ENCODE measurements around the gene TATDN3.
A peak's percentile ranks its signal among the peaks of the same experiment; 100 is the strongest.

TATDN3 gene, protein sequence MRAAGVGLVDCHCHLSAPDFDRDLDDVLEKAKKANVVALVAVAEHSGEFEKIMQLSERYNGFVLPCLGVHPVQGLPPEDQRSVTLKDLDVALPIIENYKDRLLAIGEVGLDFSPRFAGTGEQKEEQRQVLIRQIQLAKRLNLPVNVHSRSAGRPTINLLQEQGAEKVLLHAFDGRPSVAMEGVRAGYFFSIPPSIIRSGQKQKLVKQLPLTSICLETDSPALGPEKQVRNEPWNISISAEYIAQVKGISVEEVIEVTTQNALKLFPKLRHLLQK

GRCh38 chr1:212791676-212792395, at the start of gene TATDN3, which contains the start of gene NSL1:
TSS of gene TATDN3 (plus strand) at chr1:212791894. CDS start at chr1:212791922, 28 bp downstream.
TSS of gene NSL1 (minus strand) at chr1:212791777. CDS start at chr1:212791763, 14 bp downstream.
- peaks cover 55% of the 10 kb centered on the region for H3K4me1 ChIP-seq (ENCODE audit: insufficient read depth, low read length)

GRCh38 chr1:212743901-212744475, 47.7 kb upstream of the TATDN3 start:
- H3K9me3 ChIP-seq (ENCODE audit: insufficient read depth, low read length, severe bottlenecking) = no peaks in the 10 kb centered on the region
- no peaks in the 10 kb centered on the region for H3K4me1 ChIP-seq (ENCODE audit: insufficient read depth, low read length)
- H4K20me1 ChIP-seq (ENCODE audit: insufficient read depth, low read length) = no peaks in the 10 kb centered on the region
- H3K27ac ChIP-seq (ENCODE audit: low read length) = no peak overlapping the region
- H3K4me3 ChIP-seq (ENCODE audit: low read depth in 1 of 2, low read length in 2 of 2) = no peak overlapping the region
- H3K9ac ChIP-seq (ENCODE audit: low read depth, low read length) = no peak overlapping the region
- no peak for DNase-seq
- ATAC-seq (ENCODE audit: insufficient read depth, low read depth) = no peak
- H3K36me3 ChIP-seq (ENCODE audit: insufficient read depth, low read length) = peaks cover 13% of the 10 kb centered on the region
- H3K27me3 ChIP-seq (ENCODE audit: insufficient read depth, low read length, poor library complexity) = no peaks in the 10 kb centered on the region
- H2AFZ ChIP-seq (ENCODE audit: low read depth, low read length) = no peak overlapping the region
- peaks cover 25% of the 10 kb centered on the region for H3K79me2 ChIP-seq (ENCODE audit: insufficient read depth, low read length)
- H3K4me2 ChIP-seq (ENCODE audit: insufficient read depth, low read length) = no peak overlapping the region
- TF ChIP-seq CTCF (IDR thresholded peaks at IDR 0.05; ENCODE audit: borderline replicate concordance, extremely low read depth, low read length, poor library complexity, severe bottlenecking) (no peak), EZH2 (IDR thresholded peaks at IDR 0.05; ENCODE audit: borderline replicate concordance, low read depth, low read length, severe bottlenecking) (no peak)

More at GRCh38 chr1:212791676-212792395, at the start of gene TATDN3, which contains the start of gene NSL1:
- DNase-seq (peak; percentile 94), ATAC-seq (ENCODE audit: insufficient read depth, low read depth) (peak; percentile 76)
- peak within 1 kb of the TSS; percentile 90 for H2AFZ ChIP-seq (ENCODE audit: low read depth, low read length)
- no peaks in the 10 kb centered on the region for H4K20me1 ChIP-seq (ENCODE audit: insufficient read depth, low read length)
- H3K4me2 ChIP-seq (ENCODE audit: insufficient read depth, low read length) = peak within 1 kb of the TSS; percentile 91
- peak within 1 kb of the TSS; percentile 66 to 68 for H3K4me3 ChIP-seq (ENCODE audit: low read depth in 1 of 2, low read length in 2 of 2)
- peak within 1 kb of the TSS; percentile 80 for H3K9ac ChIP-seq (ENCODE audit: low read depth, low read length)
- H3K27me3 ChIP-seq (ENCODE audit: insufficient read depth, low read length, poor library complexity) = no peaks in the 10 kb centered on the region
- H3K79me2 ChIP-seq (ENCODE audit: insufficient read depth, low read length) = peaks cover 61% of the 10 kb centered on the region
- H3K36me3 ChIP-seq (ENCODE audit: insufficient read depth, low read length) = peaks cover 14% of the 10 kb centered on the region
- TF ChIP-seq CTCF (IDR thresholded peaks at IDR 0.05; ENCODE audit: borderline replicate concordance, extremely low read depth, low read length, poor library complexity, severe bottlenecking) (no peak), EZH2 (IDR thresholded peaks at IDR 0.05; ENCODE audit: borderline replicate concordance, low read depth, low read length, severe bottlenecking) (no peak)
- H3K9me3 ChIP-seq (ENCODE audit: insufficient read depth, low read length, severe bottlenecking) = no peaks in the 10 kb centered on the region
- H3K27ac ChIP-seq (ENCODE audit: low read length) = peak within 1 kb of the TSS; percentile 72

DNA sequence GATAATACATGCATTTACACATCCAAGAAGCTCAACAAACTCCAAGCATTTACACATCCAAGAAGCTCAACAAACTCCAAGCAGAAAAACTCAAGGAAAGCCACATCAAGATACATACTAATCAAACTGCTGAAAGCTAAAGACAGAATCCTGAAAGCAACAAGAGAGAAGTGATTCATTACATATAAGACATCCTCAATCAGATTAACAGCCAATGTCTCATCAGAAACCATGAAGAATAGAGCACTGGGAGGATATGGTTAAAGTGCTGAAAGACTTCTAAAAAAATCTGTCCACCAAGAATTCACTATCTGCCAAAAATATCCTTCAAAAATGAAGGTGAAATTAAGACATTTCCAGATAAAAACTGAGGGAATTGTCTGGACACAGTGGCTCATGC, 46.4 kb upstream of the TATDN3 start:
- Histone ChIP-seq H4K20me1 (ENCODE audit: insufficient read depth, low read length) (peaks cover 4% of the 10 kb centered on the region; the same call in 1 of the 2 replicates), H3K4me1 (ENCODE audit: insufficient read depth, low read length) (0 out of 2 replicates have a peak, but pooled peaks cover 4% of the 10 kb centered on the region), H3K79me2 (ENCODE audit: insufficient read depth, low read length) (peaks cover 35% of the 10 kb centered on the region), H3K4me3 (ENCODE audit: low read depth in 1 of 2, low read length in 2 of 2) (no peak overlapping the region), H3K27me3 (ENCODE audit: insufficient read depth, low read length, poor library complexity) (no peaks in the 10 kb centered on the region), H3K36me3 (ENCODE audit: insufficient read depth, low read length) (peaks cover 10% of the 10 kb centered on the region), H2AFZ (ENCODE audit: low read depth, low read length) (no peak overlapping the region), H3K4me2 (ENCODE audit: insufficient read depth, low read length) (no peak overlapping the region), H3K9me3 (ENCODE audit: insufficient read depth, low read length, severe bottlenecking) (no peaks in the 10 kb centered on the region), H3K9ac (ENCODE audit: low read depth, low read length) (no peak overlapping the region), H3K27ac (ENCODE audit: low read length) (no peak overlapping the region)
- DNase-seq (no peak), ATAC-seq (ENCODE audit: insufficient read depth, low read depth) (no peak)
- TF ChIP-seq EZH2 (IDR thresholded peaks at IDR 0.05; ENCODE audit: borderline replicate concordance, low read depth, low read length, severe bottlenecking) (no peak), CTCF (IDR thresholded peaks at IDR 0.05; ENCODE audit: borderline replicate concordance, extremely low read depth, low read length, poor library complexity, severe bottlenecking) (no peak)

All from DND-41 (cell line).